Body of pancreas (tissue), 4 donors: Measurements from ENCODE around the gene RUBCN. TPM values are rescaled to one million over a fixed set of nuclear protein-coding genes. Genes with fewer than 3 reads are reported as not detected.
"Not testable (repeated sequence)": the region's sequence is repeated elsewhere in the genome, so short reads cannot be mapped to it uniquely, and the experiment has no call there.

Experiments used
- ATAC-seq: fragments of 150-250 bp; one replicate; pipeline ENCODE4 v1.9.1; 2016
- DNase-seq, 4 donors: peaks; one replicate each; pipeline ENCODE4 v3.0.0-alpha.2; 2019
- H3K27ac ChIP-seq, 4 donors: fragments of 200-600 bp; sonication (generic); 1 replicate in 3 of 4; 2 replicates in 1 of 4; pipeline versions ENCODE4 v1.5.1 to v1.6.1; 2016 to 2019; ENCODE audit warnings: mild to moderate bottlenecking in 1 of 4, mixed read lengths in 1 of 4, moderate library complexity in 1 of 4
- H3K27me3 ChIP-seq, 2 donors: fragments of 200-600 bp; sonication (generic); one replicate each; pipeline ENCODE4 v1.6.0; 2016; ENCODE audit warnings: mild to moderate bottlenecking in 1 of 2
- H3K36me3 ChIP-seq, 2 donors: fragments of 200-600 bp; sonication (generic); replicated peaks in 1 of 2; 2 replicates each; pipeline ENCODE4 v1.5.1; 2016; ENCODE audit warnings: low read depth in 2 of 2; ENCODE audit not compliant: insufficient read depth in 1 of 2
- H3K4me1 ChIP-seq: fragments of 200-600 bp; sonication (generic); one replicate; pipeline ENCODE4 v1.6.0; 2016
- H3K4me3 ChIP-seq, 2 donors: fragments of 200-600 bp; sonication (generic); 1 replicate in 1 of 2; 2 replicates in 1 of 2; pipeline ENCODE4 v1.5.1; 2016 to 2019
- H3K9me3 ChIP-seq, 3 donors: fragments of 200-600 bp; sonication (generic); 1 replicate in 2 of 3; 2 replicates in 1 of 3; pipeline ENCODE4 v1.5.1; 2016
- CTCF ChIP-seq, 7 experiments: fragments of 450-650 bp in 4 of 7; fragments of 200-600 bp in 3 of 7; sonication (generic) in 3 of 7; IDR thresholded peaks; one replicate each; pipeline ENCODE4 v1.5.1; 2016 to 2019; ENCODE audit warnings: antibody characterized with exemption in 7 of 7
- POLR2A ChIP-seq, 3 donors: fragments of 450-650 bp; IDR thresholded peaks; one replicate each; pipeline ENCODE4 v1.6.1; 2016; ENCODE audit warnings: antibody characterized with exemption in 3 of 3, mild to moderate bottlenecking in 2 of 3
- WGBS, 2 donors: methylation state at CpG; one replicate each; pipeline ENCODE4 v1.1.5; 2017; 5-methylcytosine and 5-hydroxymethylcytosine counted together
- intact Hi-C: fragments of 100-400 bp; cut with DNase I; formaldehyde crosslinking; loops from one replicate; pipeline ENCODE4 v1.15.1; 2023
- total RNA-seq, 2 donors: library from RNA; depleted of rRNA; stranded (reverse); fragments of >200 nt; gene quantifications; one replicate each; pipeline ENCODE4 v1.1.0, GENCODE V29; 2016

RUBCN gene
- total RNA-seq, 2 donors from 2014 or later: 23.1 to 33.0 TPM

GRCh38 chr3:197711973-197712707 lies 24.6 kb downstream of the RUBCN start:
- 43 to 68% methylated on average over 9 of the region's 9 CpGs for WGBS, 2 donors
- Histone ChIP-seq H3K4me3 (no peak overlapping the region), H3K4me1 (no peaks in the 10 kb centered on the region), H3K9me3 (no peaks in the 10 kb centered on the region), H3K27ac (peak overlapping the region in 3 of 4 donors; percentile 48 to 81 (median 63)), H3K36me3 (no peaks in the 10 kb centered on the region), H3K27me3 (no peaks in the 10 kb centered on the region)
- intact Hi-C loops: no loop called here
- peak; percentile 90 for ATAC-seq
- TF ChIP-seq POLR2A (IDR thresholded peaks at IDR 0.05): peak in 2 of 3 donors; percentile 49 to 54
- no peak for TF ChIP-seq CTCF (IDR thresholded peaks at IDR 0.05)
- peak; percentile 46 to 85 (median 64) for DNase-seq

- H3K9me3 ChIP-seq, intact Hi-C loops, H3K36me3 ChIP-seq, ATAC-seq, H3K4me1 ChIP-seq, H3K4me3 ChIP-seq, H3K27me3 ChIP-seq, DNase-seq, H3K27ac ChIP-seq: not testable (repeated sequence)
- 85 to 93% methylated on average over 5 of the region's 5 CpGs for WGBS, 2 donors
These were observed 25.7 kb downstream of the RUBCN start for GRCh38 chr3:197710965-197711364.

DNA sequence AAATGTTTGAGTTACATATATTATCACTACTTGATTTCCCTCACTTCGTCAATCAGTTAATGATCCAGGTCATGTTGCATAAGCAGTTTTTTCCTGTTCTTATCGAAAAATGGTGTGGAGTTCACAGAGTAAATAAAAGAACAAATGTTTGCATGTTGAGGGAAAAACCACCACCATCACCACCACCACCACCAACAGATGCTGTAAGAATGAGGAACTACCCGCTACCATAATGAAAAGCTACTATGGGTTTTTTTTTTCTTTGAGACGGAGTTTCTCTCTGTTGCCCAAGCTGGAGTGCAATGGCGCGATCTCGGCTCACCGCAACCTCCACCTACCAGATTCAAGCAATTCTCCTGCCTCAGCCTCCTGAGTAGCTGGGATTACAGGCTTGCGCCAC lies 27.6 kb downstream of the RUBCN start:
- ATAC-seq: no peak
- Histone ChIP-seq H3K4me3 (no peak overlapping the region), H3K9me3 (no peaks in the 10 kb centered on the region), H3K36me3 (peaks cover 0 to 6% of the 10 kb centered on the region in 2 donors), H3K4me1 (no peaks in the 10 kb centered on the region), H3K27me3 (no peaks in the 10 kb centered on the region), H3K27ac (no peak overlapping the region)
- DNase-seq: no peak
- intact Hi-C loops: no loop called here
- WGBS, 2 donors: 85 to 88% methylated on average over 9 of the region's 9 CpGs
- TF ChIP-seq CTCF (IDR thresholded peaks at IDR 0.05) (no peak), POLR2A (IDR thresholded peaks at IDR 0.05) (no peak)

DNA sequence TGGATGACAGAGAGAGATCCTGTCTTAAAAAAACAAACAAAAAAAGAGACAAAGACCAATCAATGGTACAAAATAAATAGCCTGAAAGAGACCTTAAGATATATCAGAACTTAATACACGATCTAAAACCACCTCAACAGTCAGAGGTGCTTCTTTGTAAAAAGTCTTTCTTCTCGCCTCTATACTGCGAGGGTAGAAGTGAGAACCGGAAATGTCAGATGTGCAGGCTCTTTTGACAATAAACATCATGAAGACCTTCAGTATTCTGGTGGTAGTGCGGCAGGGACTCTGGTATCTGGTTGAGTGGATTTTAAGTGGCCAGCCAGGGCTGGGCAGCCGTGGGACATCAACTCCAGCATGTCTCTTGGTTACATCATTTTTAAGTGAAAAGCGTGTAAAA lies 30.0 kb downstream of the RUBCN start:
- Histone ChIP-seq H3K9me3 (no peaks in the 10 kb centered on the region), H3K27ac (no peak overlapping the region), H3K36me3 (peaks cover 0 to 13% of the 10 kb centered on the region in 2 donors), H3K4me3 (no peak overlapping the region), H3K27me3 (no peaks in the 10 kb centered on the region), H3K4me1 (no peaks in the 10 kb centered on the region)
- 92% methylated on average over 7 of the region's 7 CpGs for WGBS, 2 donors
- no peak for DNase-seq
- TF ChIP-seq POLR2A (IDR thresholded peaks at IDR 0.05): no peak
- TF ChIP-seq CTCF (IDR thresholded peaks at IDR 0.05): no peak
- intact Hi-C loops: no loop called here
- no peak for ATAC-seq

DNA sequence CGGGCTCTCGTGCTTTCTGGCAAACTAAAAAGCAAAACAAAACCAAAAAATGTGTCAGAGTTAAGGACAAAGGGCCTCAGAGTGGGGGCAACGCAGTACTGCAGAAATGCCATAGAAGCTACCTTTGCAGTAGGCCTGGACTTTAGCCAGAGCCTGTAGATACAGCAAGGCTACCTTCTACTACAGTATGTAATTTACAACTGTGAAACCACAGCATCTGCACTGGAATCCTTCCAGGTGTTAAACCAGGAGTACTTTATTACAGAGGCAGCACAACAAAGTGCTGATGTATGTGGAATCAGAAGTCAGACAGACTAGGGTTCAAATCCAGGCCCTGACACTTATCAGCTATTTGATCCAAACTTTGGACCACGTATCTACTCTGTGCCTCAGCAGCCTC lies 34.9 kb downstream of the RUBCN start:
- Histone ChIP-seq H3K27ac (no peak overlapping the region), H3K4me1 (no peaks in the 10 kb centered on the region), H3K4me3 (no peak overlapping the region), H3K9me3 (no peaks in the 10 kb centered on the region), H3K36me3 (peaks cover 0 to 18% of the 10 kb centered on the region in 2 donors), H3K27me3 (no peaks in the 10 kb centered on the region)
- no peak for ATAC-seq
- DNase-seq: no peak
- no peak for TF ChIP-seq POLR2A (IDR thresholded peaks at IDR 0.05)
- TF ChIP-seq CTCF (IDR thresholded peaks at IDR 0.05): no peak
- WGBS, 2 donors: 94 to 97% methylated on average over 4 of the region's 4 CpGs
- intact Hi-C loops: no loop called here
